ENCODE data around the gene CPSF7. TPM values are rescaled to one million over a fixed set of nuclear protein-coding genes. Genes with fewer than 3 reads are reported as not detected.

Gene CPSF7
- total RNA-seq, 1 experiment from 2014 or later: 145 TPM

DNA sequence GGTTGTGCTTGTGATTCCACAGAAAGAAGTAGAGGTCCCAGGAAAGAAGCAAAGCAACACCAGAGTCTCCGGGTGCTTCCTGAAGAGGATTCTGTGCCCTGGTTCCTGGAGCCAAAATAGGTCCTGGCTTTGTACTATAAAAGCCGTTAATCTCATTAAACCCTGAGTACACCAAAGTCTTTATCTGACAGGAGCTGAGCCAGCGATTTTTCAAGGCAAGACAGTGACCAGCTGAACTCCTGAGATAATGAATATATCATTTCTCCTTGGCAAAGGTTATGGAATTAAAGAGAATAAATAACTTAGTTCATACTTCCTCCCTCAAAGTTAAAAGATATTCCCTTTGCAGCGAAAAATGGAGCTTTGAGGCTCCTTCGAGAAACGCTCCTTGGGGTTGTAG lies 62.4 kb downstream of the CPSF7 start:
- Histone ChIP-seq H3K9me3 (ENCODE audit: control insufficient read depth, low read depth, low read length) (no peaks in the 10 kb centered on the region), H4K20me1 (ENCODE audit: control insufficient read depth, insufficient read depth, insufficient read length) (no peaks in the 10 kb centered on the region), H3K27me3 (ENCODE audit: insufficient read depth, low read length) (no peaks in the 10 kb centered on the region), H2BK12ac (ENCODE audit: insufficient read length, low read depth, low read length) (no peak overlapping the region), H3K79me2 (ENCODE audit: insufficient read depth, low read length) (peaks cover 2% of the 10 kb centered on the region; the same call in 1 of the 2 replicates), H3K14ac (ENCODE audit: insufficient read depth, low read length) (no peak overlapping the region), H2BK20ac (ENCODE audit: low read depth, low read length, poor library complexity, severe bottlenecking) (no peak overlapping the region), H4K8ac (replicated peaks; ENCODE audit: insufficient read length, low read depth, low read length) (no peak overlapping the region), H2AFZ (ENCODE audit: low read length) (no peak overlapping the region), H4K5ac (ENCODE audit: insufficient read length, low read depth, low read length) (no peak overlapping the region), H3K18ac (ENCODE audit: insufficient read length, low read depth, low read length) (no peak overlapping the region), H2BK5ac (ENCODE audit: insufficient read length, low read length) (no peak overlapping the region), H3K23ac (ENCODE audit: insufficient read length, low read depth, low read length) (no peak overlapping the region), H3K4me1 (ENCODE audit: insufficient read depth, low read length) (no peaks in the 10 kb centered on the region), H3K9ac (ENCODE audit: extremely low read depth, insufficient read length, low read length) (no peak overlapping the region), H3K79me1 (ENCODE audit: insufficient read depth, low read depth, low read length, poor library complexity, severe bottlenecking) (no peaks in the 10 kb centered on the region), H3T11ph (ENCODE audit: low read length) (no peak overlapping the region), H3K27ac (ENCODE audit: insufficient read length, low read depth, low read length) (no peak overlapping the region), H2AK5ac (ENCODE audit: insufficient read length, low read length) (no peak overlapping the region), H2BK120ac (ENCODE audit: low read depth, low read length, poor library complexity, severe bottlenecking) (no peak overlapping the region), H3K4ac (ENCODE audit: low read depth, low read length) (no peak overlapping the region), H3K23me2 (ENCODE audit: insufficient read length, low read depth, low read length, poor library complexity, severe bottlenecking) (no peaks in the 10 kb centered on the region), H3K56ac (ENCODE audit: insufficient read length, low read depth, low read length) (no peak overlapping the region), H3K4me2 (ENCODE audit: insufficient read depth, insufficient read length, low read length) (no peak overlapping the region), H4K91ac (ENCODE audit: insufficient read length, low read depth, low read length) (no peak overlapping the region), H2BK15ac (ENCODE audit: low read depth, low read length) (no peak overlapping the region)
- Mint-ChIP-seq H3K27ac (no peak overlapping the region), H3K4me3 (no peak overlapping the region), H3K4me1 (peaks cover 6 to 14% of the 10 kb centered on the region in 2 experiments), H3K36me3 (ENCODE audit: insufficient read depth in 1 of 3, low read depth in 3 of 3) (peaks cover 66 to 88% (median 78%) of the 10 kb centered on the region in 3 experiments), H3K9me3 (peaks cover 10 to 16% of the 10 kb centered on the region in 2 experiments), H3K27me3 (ENCODE audit: low read depth) (no peaks in the 10 kb centered on the region)
- TF ChIP-seq, protein P1, sequence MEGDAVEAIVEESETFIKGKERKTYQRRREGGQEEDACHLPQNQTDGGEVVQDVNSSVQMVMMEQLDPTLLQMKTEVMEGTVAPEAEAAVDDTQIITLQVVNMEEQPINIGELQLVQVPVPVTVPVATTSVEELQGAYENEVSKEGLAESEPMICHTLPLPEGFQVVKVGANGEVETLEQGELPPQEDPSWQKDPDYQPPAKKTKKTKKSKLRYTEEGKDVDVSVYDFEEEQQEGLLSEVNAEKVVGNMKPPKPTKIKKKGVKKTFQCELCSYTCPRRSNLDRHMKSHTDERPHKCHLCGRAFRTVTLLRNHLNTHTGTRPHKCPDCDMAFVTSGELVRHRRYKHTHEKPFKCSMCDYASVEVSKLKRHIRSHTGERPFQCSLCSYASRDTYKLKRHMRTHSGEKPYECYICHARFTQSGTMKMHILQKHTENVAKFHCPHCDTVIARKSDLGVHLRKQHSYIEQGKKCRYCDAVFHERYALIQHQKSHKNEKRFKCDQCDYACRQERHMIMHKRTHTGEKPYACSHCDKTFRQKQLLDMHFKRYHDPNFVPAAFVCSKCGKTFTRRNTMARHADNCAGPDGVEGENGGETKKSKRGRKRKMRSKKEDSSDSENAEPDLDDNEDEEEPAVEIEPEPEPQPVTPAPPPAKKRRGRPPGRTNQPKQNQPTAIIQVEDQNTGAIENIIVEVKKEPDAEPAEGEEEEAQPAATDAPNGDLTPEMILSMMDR (conservative IDR thresholded peaks at IDR 0.05): no peak
- WGBS (ENCODE audit: extremely low coverage, insufficient read length, low lambda C conversion rate): no CpG with 5 or more reads among the region's 6 CpGs
- no peak for DNase-seq
